ENCODE measurements around the gene NOS1AP. TPM values are rescaled to one million over a fixed set of nuclear protein-coding genes. Genes with fewer than 3 reads are reported as not detected.

NOS1AP gene
- total and polyA plus RNA-seq, 12 donors: 0.37 to 12.0 (median 3.1) TPM

DNA sequence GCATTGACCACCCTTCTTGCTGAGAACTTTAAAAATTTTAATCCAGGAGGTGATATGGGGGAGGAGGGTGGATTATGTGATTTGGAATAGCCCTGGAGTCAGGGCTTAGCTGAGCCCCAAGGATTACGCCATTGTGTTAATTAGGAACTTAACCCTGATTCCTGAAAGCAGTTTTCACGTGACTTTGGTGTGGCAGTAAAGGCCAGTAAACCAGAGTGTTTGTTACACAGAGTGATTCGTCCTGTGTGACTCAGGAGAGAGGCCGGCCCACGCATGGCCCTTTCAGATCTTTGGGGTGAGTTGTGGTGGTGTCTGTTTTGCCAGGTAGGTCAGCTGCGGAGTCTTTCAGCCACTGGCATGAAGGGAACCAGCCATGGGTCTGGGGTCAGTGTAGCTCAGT lies 107.6 kb downstream of the NOS1AP start:
- Histone ChIP-seq H3K4me1 (replicated peaks in 1 of 2) (no peaks in the 10 kb centered on the region), H3K4me3 (no peak overlapping the region)
- WGBS, 4 donors: 74 to 91% (median 77%) methylated on average over 6 of the region's 6 CpGs

GRCh38 chr1:162178432-162178831 lies 108.9 kb downstream of the NOS1AP start:
- TF ChIP-seq POLR2A (IDR thresholded peaks at IDR 0.05) (no peak), CTCF (IDR thresholded peaks at IDR 0.05) (no peak)
- no peaks in the 10 kb centered on the region for H3K36me3 ChIP-seq (replicated peaks in 1 of 2)

More for the DNA sequence above, 107.6 kb downstream of the NOS1AP start:
- Histone ChIP-seq H3K9me3 (replicated peaks in 1 of 3) (no peaks in the 10 kb centered on the region), H3K36me3 (replicated peaks in 1 of 2) (no peaks in the 10 kb centered on the region), H3K27ac (no peak overlapping the region), H3K27me3 (no peaks in the 10 kb centered on the region)
- intact Hi-C loops (cut with DNase I): no loop called here
- TF ChIP-seq CTCF (IDR thresholded peaks at IDR 0.05): no peak
- no peak for TF ChIP-seq POLR2A (IDR thresholded peaks at IDR 0.05)
- DNase-seq: no peak

DNA sequence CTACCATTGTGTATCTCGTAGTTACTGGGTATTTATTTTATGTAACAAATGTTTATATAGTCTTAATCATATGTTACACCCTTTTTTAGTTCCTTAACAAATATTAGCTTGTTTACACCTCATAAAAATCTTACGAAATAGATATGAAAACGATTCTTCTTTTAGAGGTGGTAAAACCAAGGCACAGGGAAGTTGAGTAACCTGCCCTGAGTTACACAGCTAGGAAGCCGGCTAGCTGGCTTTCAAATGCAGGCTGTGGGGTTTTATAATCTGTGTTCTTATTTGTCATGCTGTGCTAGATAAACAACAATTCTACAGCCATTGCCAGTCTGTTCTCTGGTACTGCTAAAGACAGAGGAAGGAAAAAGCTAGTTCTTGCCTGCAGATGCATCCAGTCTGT lies 109.6 kb downstream of the NOS1AP start:
- DNase-seq: no peak
- Histone ChIP-seq H3K27me3 (no peaks in the 10 kb centered on the region), H3K4me1 (replicated peaks in 1 of 2) (no peaks in the 10 kb centered on the region), H3K4me3 (no peak overlapping the region), H3K27ac (no peak overlapping the region), H3K9me3 (replicated peaks in 1 of 3) (no peaks in the 10 kb centered on the region), H3K36me3 (replicated peaks in 1 of 2) (no peaks in the 10 kb centered on the region)
- TF ChIP-seq CTCF (IDR thresholded peaks at IDR 0.05) (no peak), POLR2A (IDR thresholded peaks at IDR 0.05) (no peak)
- intact Hi-C loops (cut with DNase I): no loop called here
- 77 to 88% (median 83%) methylated on average over 4 of the region's 4 CpGs for WGBS, 4 donors

More at GRCh38 chr1:162178432-162178831, 108.9 kb downstream of the NOS1AP start:
- H3K9me3 ChIP-seq (replicated peaks in 1 of 3): no peaks in the 10 kb centered on the region
- no peak overlapping the region for H3K4me3 ChIP-seq
- no peaks in the 10 kb centered on the region for H3K4me1 ChIP-seq (replicated peaks in 1 of 2)
- no peak for DNase-seq
- intact Hi-C loops (cut with DNase I): no loop called here
- no peak overlapping the region for H3K27ac ChIP-seq
- no peaks in the 10 kb centered on the region for H3K27me3 ChIP-seq
- 84 to 92% (median 90%) methylated on average over 4 of the region's 4 CpGs for WGBS, 4 donors

GRCh38 chr1:162180813-162181212 lies 111.3 kb downstream of the NOS1AP start:
- H3K4me1 ChIP-seq (replicated peaks in 1 of 2): no peaks in the 10 kb centered on the region
- intact Hi-C loops (cut with DNase I): no loop called here
- no peak for TF ChIP-seq POLR2A (IDR thresholded peaks at IDR 0.05)
- TF ChIP-seq CTCF (IDR thresholded peaks at IDR 0.05): no peak
- no peaks in the 10 kb centered on the region for H3K27me3 ChIP-seq
- no peaks in the 10 kb centered on the region for H3K9me3 ChIP-seq (replicated peaks in 1 of 3)
- no peak overlapping the region for H3K27ac ChIP-seq
- H3K4me3 ChIP-seq: no peak overlapping the region
- DNase-seq: no peak
- no peaks in the 10 kb centered on the region for H3K36me3 ChIP-seq (replicated peaks in 1 of 2)
